ENCODE results near the gene CHAF1A.

Gene CHAF1A

GRCh38 chr19:4456843-4457653, 54.6 kb downstream of the CHAF1A start:
- peak; percentile 68 for DNase-seq (ENCODE audit: low read depth)

DNA sequence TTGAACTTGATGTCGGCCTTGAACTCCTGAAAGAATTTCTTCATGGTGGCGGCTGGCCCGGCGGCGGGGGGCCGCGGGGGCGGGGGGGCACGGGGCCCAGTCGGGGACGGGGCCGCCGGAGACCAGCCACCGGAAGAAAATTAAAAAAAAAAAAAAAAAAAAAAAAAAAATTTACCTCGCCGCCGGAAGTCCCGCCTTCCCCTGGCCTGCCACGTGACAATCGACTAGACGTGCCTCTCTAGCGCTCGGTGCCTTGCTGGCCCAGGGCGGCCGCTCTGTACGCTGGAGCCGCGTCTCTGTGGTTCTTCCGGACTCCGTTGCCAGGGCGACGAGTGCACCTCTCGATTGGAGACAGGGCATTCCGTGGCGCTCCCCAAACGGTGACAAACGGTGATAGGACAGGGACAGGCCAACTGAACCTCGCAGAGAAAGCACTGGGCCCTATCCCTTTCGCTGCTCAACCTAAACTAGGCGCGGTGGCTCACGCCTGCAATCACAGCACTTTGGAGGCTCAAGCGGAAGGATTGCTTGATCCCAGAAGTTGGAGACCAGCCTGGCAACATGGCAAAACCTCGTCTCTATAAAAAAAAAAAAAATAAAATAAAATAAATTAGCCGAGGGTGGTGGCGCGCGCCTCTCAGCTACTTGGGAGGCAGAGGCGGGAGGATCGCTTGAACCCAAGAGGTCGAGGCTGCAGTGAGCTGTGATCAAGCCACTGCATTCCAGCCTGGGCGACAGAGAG, 55.4 kb downstream of the CHAF1A start, which contains the start of gene UBXN6:
UBXN6 (minus strand) TSS at position 141 of the 742 bp plus-strand sequence; CDS start at position 44, 97 bp downstream.
- DNase-seq (ENCODE audit: low read depth), result peak; percentile 99

GRCh38 chr19:4464815-4465581, 62.6 kb downstream of the CHAF1A start:
- no peak for DNase-seq (ENCODE audit: low read depth)

GRCh38 chr19:4467835-4468234, 65.4 kb downstream of the CHAF1A start:
- DNase-seq (ENCODE audit: low read depth), result no peak

DNA sequence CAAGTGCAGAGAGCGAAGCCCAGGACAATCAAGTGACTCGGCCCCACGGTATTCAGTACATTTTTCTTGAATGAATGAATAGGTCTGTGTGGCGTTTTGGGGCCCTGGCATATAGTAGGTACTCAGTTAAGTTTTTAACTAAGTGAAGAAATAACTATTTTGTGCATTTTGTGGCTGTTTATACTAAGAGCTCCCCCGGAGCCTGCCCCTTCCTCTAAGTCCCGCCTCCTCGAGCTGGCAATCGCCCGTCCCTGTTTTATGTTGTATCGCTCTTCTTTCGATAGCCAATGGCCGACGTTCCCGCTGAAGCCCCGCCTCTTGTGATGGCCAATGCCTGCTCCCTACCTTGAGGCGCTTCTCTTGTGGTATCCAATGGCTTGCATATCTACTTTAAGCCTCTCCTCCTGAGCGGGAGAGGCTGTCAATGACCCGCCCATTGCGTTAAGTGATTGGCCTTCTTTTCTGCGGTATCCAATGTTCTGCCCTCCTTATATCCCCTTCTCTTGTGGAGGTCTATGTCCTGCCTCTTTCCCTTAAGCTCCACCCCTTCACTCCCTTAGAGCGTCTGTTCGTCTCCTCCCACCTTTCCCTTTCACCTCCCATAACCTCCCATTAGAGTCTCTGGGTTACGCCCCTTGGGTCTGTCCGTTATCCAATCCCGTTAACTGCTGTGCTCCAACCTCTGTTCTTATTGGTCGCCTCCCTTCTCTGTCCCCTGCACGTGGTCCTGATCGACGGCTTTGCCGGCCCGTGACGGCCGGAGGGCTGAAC, 69.1 kb downstream of the CHAF1A start:
- DNase-seq (ENCODE audit: low read depth), result peak; percentile 100

DNA sequence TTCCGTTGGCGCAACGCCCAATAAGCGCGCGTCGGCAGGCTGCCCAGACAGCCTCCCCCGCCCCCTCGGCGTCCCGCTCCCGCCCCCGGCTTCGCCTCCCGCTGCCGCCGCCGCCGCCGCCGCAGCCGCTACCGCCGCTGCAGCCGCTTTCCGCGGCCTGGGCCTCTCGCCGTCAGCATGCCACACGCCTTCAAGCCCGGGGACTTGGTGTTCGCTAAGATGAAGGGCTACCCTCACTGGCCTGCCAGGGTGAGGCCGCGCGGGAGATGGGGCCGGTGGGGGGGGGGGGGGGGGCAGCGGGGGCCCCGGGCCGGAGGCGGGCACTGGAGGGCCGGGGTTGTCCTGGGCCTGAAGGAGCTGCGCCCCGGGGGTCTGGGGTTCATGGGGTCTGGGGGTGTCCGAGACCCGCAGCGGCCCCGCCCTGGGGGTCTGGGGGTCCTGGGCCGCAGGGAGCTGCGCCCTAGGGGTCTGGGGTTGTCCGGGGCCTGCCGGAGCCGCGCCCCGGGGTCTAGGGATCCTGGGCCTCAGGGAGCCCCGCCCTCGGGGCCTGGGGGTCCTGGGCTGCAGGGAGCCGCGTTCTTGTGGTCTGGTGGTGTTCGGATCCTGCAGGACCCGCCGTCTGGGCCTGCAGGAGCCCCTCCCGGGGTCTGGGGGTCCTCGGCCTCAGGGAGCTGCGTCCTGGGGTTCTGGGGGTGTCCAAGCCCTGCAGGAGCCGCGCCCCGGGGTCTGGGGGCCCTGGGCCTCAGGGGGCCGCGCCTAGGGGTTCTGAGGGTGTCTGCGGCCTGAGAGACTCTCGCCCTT, 69.9 kb downstream of the CHAF1A start, which contains the start of gene HDGFL2:
HDGFL2 (plus strand) TSS at position 124 of the 801 bp plus-strand sequence; CDS start at position 178, 54 bp downstream.
- no peak for DNase-seq (ENCODE audit: low read depth)

DNA sequence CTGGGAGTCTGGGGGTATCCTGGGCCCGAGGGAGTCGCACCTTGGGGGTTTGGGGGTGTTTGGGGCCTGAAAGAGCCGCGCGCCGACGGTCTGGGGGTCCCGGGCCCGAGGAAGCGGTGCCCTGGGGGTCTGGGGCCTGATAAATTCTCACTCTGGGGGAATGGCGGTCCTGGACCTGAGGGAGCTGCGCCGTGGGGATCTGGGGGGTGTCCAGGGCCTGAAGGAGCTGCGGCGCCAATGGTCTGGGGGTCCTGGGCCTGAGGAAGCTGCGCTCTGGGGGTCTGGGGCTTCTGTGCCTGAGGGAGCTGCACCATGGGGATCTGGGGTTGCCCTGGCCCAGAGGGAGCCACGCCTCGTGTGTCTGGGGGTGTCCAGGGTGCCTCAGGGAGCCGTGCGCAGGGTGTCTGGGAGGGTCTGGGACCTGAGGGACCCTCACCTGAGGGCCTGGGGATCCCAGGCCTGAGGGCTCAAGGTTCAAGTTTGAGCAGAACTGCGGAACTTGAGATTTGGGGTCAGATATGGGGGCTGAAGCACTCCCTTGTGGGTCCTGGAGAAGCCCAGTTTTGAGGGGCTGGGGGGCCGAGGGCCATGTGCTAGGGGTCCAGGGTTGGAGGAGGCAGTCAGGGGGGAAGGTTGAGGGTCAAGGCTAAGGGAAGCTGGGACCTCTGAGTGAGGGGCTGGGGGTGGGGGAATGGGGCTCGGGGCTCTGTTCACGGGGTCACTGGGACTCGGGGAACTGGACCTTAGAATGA, 70.7 kb downstream of the CHAF1A start:
- no peak for DNase-seq (ENCODE audit: low read depth)

DNA sequence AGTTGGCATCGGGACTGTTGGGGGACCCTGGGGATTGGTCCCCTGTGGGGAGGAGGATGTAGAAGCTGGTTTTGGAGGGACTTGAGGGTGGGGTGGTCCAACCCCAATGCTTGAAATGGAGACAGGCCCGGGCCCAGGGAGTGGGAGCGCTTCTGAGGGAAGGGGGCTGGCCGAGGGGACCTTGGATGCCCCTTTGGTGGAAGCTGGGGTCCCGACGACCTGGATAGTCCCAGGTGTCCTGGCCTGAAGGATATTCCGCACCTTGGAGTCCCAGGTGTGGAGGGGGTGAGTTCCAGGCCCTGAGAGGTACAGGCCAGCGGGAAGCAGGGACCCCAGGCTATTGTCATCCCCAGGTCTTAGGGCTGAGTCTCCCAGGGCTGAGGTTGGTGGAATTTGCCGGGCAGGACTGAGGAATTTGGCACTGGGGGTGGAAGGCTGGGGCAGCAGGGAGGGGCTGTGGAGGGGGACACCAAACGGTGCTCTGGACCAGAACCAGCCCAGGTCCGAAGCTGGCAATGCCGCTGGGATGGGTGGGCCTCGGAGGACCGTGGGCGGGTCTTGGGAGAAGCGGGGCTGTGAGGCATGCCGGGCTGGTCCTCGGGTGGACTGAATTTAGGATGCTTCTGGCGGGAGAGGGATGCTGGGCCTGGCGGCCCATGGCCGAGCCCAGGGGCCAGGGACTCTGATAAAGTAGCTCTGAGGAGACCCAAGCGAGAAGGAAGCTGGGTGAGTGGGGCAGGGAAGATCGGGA, 71.5 kb downstream of the CHAF1A start:
- DNase-seq (ENCODE audit: low read depth), result peak; percentile 40

DNA sequence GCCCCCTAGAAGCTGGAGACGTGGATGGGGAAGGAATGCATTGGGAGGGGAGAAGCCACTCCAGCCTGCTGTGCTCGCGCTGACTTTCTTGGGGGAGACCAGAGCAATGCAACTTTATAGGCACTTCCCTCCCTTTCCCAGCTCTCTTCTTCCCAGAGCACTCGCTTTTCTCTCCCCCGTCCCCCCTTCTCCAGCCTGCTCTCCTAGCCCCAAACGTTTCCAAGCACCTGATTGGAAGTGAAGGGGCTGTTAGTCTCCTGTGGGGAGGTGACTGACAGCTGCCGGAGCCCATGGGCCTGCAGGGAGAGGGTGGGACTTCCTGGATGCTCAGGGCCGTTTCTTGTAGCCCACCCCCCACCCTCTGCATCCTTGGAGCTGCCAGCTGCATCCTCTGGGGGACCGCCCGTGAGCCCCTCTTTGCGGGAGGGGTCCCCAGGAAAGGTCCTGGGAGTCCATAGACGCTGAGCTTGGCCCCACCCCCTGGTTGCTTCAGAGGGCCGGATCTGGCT, 72.1 kb downstream of the CHAF1A start:
- DNase-seq (ENCODE audit: low read depth), result peak; percentile 77

DNA sequence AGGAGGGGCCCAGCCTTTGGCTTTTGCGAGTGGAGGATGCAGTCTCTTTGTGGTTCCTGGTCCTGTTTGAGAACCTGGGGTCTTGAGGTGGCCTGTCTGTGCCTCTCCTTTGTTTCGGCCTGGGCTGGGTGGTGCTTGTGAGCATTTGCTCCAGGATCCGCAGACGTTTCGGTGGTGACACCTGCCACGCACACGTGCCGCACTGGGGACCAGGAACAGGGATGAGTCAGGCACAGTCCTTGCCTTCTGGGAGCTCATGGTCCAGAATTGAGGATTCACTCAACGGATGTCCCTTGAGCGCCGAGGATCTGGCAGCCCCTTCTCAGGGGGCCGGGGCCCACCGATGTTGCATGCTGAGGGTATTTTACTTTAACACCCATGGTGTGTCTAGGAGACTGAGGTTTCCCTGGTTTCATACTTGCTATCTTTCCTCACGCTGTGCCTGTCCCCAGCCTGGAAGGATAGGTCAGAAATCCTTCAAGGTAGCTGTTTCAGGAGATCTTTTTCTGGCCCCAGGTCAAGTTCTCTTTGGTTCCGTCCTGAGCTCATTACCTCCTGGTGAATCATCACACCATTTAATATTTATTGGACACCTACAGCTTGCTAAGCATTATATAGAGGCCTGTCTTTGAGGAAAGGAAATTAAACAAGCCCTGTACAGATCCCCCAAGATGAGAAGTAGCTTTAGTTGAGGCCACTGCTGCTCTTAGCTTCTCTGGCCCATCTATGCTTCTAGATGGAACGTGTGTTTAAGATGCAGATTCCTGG, 74.8 kb downstream of the CHAF1A start:
- DNase-seq (ENCODE audit: low read depth), result no peak

- no peak for DNase-seq (ENCODE audit: low read depth)
Observed at GRCh38 chr19:4482721-4483364, 80.4 kb downstream of the CHAF1A start.

GRCh38 chr19:4483385-4483784, 80.9 kb downstream of the CHAF1A start:
- DNase-seq (ENCODE audit: low read depth), result no peak

GRCh38 chr19:4487572-4487971, 85.1 kb downstream of the CHAF1A start:
- no peak for DNase-seq (ENCODE audit: low read depth)

DNA sequence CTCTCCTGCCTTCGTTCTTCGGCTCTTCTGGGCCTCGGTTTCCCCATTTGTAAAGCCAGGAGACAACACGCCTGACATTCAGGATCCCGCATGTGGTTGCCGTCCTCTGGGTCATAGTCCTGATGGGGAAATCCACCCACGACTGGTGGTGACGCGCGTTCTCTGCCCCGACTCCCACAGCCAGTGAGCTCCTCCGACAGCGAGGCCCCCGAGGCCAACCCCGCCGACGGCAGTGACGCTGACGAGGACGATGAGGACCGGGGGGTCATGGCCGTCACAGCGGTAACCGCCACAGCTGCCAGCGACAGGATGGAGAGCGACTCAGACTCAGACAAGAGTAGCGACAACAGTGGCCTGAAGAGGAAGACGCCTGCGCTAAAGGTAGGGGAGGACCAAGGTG, 86.1 kb downstream of the CHAF1A start:
- DNase-seq (ENCODE audit: low read depth), result no peak

- no peak for DNase-seq (ENCODE audit: low read depth)
Observed at GRCh38 chr19:4491446-4491845, 89.0 kb downstream of the CHAF1A start.

GRCh38 chr19:4492337-4493103, 90.1 kb downstream of the CHAF1A start:
- DNase-seq (ENCODE audit: low read depth), result no peak
